Fibroblast of skin of right quadriceps (primary cell): Measurements from ENCODE around the gene C16orf96.

Experiments
- DNase-seq: peaks from one replicate; pipeline ENCODE4 v3.0.0-alpha.2; 2013

The C16orf96 gene

DNA sequence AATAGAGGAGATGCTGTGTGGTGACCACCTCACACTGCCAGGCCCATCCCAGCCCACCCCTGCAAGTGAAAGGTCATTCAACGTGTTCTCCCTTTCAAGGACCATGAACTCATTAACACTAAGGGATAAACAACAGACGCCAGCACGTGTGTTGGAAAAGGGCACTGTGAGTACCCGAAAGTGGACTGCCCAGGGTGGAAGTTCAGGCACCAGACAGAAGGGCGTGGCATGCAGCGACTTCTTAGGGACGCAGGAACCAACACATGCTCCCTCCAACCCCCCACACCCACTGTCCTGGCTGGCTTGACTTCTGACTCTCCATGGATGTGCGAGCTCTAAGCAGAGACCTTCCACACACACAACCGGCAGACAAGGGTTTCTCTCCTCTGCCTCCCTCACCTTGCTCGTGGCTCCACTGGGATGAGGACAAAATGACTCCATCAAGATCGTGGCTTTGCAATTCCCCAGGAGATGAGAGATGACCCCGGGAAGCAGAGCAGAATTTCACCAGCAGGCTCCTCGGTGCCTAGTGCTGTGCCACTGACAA, 47.6 kb downstream of the C16orf96 start:
- no peak for DNase-seq

DNA sequence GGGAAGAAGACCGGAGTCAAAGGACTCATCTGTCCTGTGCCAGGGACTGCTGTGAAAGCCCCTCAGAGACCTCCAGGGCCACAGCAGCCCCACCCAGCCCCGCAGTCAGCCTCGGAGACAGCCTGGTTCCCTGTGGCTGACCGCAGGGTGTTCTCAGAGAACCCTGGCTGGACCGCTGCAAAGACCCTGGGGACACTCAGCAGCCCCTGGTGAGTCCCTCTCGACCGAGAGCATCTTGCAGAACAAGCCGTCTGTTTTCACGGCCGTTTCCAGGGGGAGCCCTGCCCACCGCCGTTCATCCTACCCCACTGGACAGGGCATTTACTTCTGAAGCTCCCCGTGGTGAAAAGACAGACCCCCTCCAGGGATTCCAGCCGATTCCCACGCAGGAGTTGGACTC, 48.3 kb downstream of the C16orf96 start:
- no peak for DNase-seq

DNA sequence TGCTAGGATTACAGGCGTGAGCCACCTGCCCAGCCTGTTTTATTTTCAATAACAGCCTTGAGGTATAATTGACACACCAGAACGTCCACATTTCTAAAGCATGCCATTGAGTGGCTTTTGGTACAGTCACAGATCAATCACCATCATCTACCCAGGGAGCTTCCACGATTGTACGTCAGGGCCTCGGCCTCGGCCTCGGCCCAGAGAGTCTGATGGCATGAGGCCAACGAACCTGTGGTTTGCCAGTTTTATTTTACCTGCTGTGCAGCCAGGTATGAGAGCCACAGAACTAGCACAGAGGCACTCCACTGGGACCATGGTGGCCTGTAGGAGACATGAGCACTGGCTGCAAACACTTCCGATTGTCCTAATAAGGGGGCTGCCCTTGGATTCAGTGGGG, 50.2 kb downstream of the C16orf96 start:
- no peak for DNase-seq

DNA sequence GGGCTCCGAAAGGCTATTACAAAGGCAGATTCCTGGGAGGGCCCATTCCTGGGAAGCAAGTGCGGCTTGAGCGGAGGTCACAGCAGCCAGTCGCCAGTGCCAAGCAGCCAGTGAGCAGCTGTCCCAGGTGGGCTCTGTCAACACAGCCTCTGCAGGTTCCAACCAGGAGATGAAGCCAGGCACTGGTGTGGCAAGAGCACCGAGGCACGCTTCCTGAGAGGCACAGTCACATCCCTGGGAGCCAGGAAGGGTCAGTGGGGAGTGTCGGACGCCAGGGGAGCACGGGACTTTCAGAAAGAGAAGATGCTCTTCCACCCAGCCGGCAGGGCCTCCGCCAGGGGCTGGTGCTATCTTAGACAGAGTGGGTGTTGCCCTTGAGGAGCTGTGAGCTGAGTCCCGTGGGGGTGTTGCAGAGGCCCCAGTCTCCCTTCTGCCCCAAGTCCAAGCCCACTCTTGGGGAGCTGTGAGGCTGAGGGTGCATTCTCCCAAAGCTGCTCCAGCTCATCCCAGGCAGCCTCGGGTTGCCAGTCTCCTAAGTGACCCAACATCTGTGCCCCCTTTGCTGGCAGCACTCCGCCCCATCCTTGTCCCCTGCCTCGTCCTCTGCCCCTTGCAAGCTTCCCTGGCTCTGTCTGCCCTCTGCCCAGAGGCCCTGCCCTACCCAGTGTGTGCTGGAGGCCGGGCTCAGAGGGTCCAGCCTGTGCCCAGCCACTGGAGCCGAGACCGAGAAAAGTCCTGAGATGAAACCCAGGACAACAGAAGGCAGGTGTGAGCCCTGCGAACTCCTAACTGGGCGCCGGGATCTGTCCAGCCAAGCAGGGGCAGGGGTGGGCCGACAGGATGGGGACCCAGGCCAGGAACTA, 51.9 kb downstream of the C16orf96 start:
- DNase-seq = no peak

DNA sequence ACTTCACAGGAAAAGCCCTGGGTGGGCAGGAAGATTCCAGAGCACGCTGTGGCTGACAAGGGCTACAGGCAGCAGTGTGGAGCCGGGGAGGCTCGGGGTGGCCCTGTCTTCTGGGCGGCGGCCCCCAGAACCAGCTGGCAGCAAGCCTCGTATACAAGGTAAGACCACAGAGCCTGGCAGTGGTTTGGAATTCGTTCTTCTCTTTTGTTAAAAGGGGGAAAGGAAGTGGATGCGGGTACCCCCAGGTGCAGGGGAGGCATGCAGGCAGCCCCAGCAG, 52.5 kb downstream of the C16orf96 start:
- no peak for DNase-seq

GRCh38 chr16:4609200-4610010, 53.3 kb downstream of the C16orf96 start:
- DNase-seq = no peak

DNA sequence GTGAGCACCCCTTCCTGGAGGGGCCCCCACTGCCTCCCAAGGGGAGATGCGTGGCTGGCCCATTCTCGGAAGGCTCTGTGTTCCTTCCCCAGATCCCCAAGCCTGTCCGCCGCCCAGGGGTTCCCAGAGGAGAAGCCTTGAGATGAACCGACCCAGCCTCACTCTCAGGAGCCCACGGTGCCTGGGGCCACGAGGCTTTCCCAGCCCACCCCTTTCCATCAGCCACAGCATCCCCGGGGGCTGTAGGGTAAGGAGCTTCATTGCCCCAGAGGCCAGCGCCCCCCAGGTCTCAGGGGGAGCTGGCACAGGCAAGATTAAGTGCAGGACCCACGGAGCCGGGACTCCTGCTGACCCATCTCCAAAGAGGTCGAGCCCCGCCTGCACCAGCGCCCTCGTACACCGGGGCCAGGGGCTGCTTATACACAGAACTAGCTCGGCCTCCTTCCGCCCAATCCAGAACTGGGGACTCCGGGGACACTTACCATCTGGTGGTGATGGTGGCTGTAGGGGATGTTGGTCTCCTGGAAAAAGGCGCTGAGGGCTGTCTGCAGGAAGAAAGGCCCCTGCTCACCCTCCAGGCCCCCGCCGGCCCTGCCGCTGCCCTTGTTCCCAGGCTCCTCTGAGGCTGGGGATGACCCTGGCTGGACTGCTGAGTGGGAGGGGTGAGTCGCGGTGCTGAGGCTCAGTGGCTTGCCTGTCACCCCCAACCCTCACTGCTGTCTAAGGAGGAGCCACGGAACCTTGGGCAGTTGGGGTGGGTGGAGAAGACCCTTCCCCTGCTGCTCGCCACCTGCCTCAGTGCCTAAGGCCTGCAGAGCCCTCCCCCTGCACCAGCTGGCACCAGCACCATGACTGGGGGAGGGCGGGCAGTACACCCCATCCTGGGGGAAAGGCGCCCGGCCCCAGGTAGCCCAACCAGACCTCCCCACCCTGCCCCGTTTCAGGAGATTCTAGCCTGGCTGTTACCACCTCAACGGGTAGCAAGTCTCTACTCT, 54.2 kb downstream of the C16orf96 start:
- DNase-seq = no peak

DNA sequence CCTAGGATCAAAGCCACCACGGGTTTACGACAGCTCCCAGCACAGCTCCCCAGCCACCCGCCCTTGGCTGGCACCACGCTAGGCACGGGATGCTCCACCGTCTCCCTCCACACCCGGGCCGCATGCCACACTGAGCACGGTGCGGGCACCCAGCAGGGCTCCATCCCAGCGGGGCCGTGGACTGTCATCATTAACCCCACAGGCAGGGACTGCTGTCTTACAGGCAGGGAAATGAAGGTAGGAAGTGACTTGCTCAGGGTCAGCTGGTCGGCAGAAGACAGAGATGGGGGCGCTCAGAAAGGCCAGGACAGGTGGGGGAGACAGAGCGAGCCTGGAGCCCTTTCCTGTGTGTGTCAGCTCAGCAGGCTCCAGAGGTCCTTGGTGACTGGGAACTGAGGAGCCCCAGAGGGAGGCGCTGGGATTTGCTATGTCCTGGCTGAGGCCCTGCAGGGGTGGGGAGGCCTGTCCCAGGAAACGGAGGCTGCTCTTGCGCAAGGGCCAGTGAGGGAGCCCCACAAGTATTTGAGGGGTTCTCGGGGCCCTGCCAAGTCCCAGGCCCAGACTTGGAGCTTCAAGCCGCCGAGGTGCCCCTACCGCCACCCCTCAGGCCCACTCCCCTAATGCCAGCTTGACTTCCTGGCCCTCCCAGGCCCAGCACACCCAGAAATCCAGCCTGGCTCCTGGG, 55.3 kb downstream of the C16orf96 start:
- DNase-seq = no peak

DNA sequence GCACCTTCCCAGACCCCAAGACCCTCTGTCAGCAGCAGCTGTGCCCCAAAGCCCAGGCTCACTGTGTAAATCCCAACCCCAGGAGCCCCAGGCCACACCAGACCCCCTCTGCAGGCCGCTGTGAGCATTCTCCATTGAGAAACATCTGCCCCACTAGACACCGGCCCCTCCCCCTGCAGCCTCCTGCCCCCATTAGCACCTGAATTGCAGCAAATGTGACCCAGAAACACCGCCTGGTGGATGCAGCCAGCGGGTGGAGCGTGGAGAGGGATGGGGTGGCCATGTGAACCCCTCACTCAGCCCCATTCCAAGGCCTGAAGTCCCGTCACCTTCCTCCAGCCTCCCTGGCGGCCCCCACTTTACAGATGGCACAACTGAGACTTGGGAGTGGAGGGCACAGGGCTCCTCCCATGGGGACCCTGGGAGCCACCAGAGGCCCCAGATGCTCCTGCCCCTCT, 56.4 kb downstream of the C16orf96 start:
- no peak for DNase-seq

GRCh38 chr16:4612977-4613635, 57.0 kb downstream of the C16orf96 start:
- DNase-seq = no peak

- peak; percentile 39 for DNase-seq
Measured at GRCh38 chr16:4613636-4614570, 57.8 kb downstream of the C16orf96 start.

DNA sequence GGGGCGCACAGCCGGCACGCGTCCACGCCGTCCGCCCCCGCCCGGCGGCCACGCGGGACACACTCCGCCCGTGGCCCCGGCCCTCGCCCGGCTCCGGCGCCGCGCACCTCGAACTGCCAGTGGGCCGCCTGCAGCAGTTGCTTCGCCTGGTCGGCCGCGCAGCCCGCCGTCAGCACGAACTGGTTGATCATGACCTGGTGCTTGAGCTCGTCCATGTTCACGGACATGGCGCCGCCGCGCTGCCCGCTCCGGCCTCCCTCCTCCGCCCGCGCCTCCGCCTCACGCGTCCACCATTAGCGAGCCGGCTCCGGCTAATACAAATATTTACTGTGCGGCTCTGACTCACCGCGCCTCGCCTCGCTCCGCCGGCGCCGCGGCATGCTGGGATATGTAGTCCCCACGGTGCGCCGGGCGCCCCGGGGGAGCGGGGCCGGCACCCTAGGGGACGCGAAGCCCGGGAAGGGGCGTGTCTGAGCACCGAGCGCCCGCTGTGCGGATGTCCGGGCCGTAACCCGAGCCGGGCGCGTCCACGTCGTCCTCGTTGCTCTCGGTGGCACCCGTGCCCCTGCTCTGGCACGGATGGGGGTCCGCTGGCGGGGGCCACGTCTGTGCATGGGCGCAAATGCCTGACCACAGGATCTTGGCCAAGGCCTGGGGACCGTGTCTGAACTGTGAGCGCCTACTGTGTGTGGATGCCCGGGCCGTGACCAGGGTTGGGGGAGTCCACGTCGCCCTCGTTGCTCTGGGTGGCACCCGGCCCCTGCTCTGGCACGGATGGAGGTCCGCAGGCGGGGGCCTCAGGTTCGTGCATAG, 58.6 kb downstream of the C16orf96 start, which contains the start of gene UBALD1:
TSS of gene UBALD1 (minus strand) at position 318 of the 813 bp plus-strand sequence. CDS start at position 227, 91 bp downstream.
- DNase-seq = peak; percentile 90

GRCh38 chr16:4615384-4616046, 59.4 kb downstream of the C16orf96 start:
- no peak for DNase-seq

DNA sequence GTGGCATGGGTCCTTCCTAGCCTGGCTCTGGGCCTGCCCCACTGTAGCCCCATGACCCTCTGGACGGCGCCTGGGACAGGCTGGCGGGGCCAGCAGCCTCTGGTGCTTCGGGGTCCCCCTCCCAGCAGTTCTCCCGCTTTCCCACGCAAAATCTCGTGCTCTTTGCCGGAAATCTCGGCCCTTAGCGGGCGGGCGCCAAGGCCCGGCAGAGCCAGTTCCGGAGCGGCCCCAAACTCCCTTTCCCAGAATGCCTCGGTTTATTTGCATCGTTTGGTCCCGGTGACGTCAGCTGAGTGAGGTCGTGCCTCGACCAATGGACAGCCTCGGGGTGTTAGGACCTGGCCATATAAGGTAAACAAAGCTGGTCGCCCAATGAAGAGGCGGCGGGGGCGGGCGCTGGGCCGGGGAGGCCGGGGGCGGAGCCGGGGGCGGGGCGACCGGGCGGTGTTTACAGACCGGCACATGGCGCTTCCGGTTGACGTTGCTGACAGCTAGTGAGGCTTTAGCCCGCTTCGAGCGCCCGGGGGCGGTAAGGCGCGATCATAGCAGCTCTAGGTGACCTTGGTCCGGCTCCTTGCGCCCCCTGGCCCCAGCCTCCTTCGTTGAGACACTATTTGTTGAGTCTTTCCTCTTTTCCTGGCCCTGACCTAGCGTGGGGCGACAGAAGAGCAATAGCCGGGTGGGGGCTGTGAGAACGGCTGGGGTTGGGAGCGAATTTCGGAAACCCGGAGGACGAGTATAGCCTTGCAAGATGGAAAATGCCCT, 60.1 kb downstream of the C16orf96 start:
- peak; percentile 100 for DNase-seq

DNA sequence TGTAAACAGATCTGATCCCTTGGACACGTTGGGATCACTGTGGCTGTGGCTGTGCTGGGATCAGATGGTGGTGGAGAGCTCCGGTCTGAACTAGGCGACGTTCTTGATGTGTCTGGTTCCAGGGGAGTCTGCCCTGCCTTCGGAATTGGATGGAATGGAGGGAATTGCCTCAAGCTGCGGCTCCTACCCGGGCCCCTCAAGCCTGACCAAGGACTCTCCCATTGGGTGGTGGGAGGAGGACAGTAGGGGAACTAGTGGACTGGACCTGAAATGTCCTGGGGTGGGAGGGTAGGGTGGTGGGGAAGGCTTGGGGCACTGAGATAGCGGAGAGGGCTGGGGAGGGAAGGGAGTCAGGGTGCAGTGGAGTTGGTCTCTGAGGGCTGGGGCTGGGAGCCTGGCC, 61.7 kb downstream of the C16orf96 start:
- no peak for DNase-seq

DNA sequence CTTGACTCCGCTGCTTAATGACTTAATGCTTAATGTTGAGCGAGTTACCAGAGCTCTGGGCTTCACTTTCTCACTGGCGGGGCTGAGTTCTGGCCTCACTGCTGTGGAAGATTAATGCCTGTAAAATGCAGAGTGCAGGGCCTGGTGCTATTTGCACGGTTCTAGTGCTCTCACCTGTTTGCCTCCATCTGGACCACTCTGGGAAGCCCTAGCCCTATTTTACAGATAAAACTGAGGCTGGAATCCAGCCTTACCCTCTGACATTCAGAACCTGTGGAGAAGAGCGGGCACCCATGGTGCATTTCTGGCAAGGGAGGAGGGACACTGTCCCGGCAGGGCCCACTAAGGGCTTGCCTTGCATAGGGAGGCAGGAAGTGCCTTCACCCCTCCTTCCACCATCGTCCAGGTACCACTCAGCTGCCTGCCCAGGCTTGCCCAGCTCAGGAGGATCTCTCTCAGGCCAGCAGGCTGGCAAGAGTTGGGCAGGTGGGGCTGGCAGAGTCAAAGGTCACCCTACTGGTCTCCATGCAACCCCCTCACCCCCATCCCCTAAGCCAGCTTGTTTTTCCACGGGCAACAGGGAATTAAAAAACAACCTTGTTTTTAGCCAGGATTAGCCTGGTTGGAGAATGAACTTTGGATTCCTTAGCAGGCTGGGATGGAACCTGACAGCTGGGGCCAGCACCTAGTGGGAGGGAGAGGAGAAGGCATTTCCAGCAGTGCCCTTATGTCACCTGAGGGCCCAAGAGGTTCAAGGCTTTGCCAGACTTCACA, 62.7 kb downstream of the C16orf96 start:
- no peak for DNase-seq

- DNase-seq = no peak
Measured at GRCh38 chr16:4623593-4623992, 67.5 kb downstream of the C16orf96 start.
